ENCODE data around the gene PTCD3.

PTCD3 gene

GRCh38 chr2:86082756-86083155, 23.3 kb upstream of the PTCD3 start:
- no peak for DNase-seq

GRCh38 chr2:86087936-86088850, 17.8 kb upstream of the PTCD3 start:
- DNase-seq = no peak

GRCh38 chr2:86094229-86094628, 11.8 kb upstream of the PTCD3 start:
- DNase-seq = no peak

GRCh38 chr2:86097114-86097896, 8.7 kb upstream of the PTCD3 start:
- no peak for DNase-seq

- DNase-seq = no peak
These were observed 8.1 kb upstream of the PTCD3 start for GRCh38 chr2:86097913-86098312.

- no peak for DNase-seq
These were observed 3.9 kb upstream of the PTCD3 start for GRCh38 chr2:86102157-86102556.

- peak; percentile 87 to 89 for DNase-seq
These were observed 625 bp upstream of the PTCD3 start, which contains the start of gene POLR1A for GRCh38 chr2:86105252-86105968. POLR1A (minus strand) TSS chr2:86105886; CDS start chr2:86105776, 110 bp downstream.

GRCh38 chr2:86107031-86107430, 996 bp downstream of the PTCD3 start:
- no peak for DNase-seq

GRCh38 chr2:86118130-86118529, 12.1 kb downstream of the PTCD3 start:
- no peak for DNase-seq

- no peak for DNase-seq
These were observed 17.4 kb downstream of the PTCD3 start for GRCh38 chr2:86123328-86123925.

GRCh38 chr2:86124683-86125082, 18.6 kb downstream of the PTCD3 start:
- no peak for DNase-seq

- DNase-seq = no peak
These were observed 28.7 kb downstream of the PTCD3 start for GRCh38 chr2:86134709-86135108.

- DNase-seq = no peak
These were observed 29.6 kb downstream of the PTCD3 start for GRCh38 chr2:86135653-86136052.

- no peak for DNase-seq
These were observed 30.1 kb downstream of the PTCD3 start for GRCh38 chr2:86136141-86136540.

GRCh38 chr2:86138736-86139625, 32.9 kb downstream of the PTCD3 start:
- DNase-seq = no peak

- DNase-seq = no peak
These were observed 33.9 kb downstream of the PTCD3 start for GRCh38 chr2:86139981-86140380.

GRCh38 chr2:86140969-86141392, 34.9 kb downstream of the PTCD3 start:
- DNase-seq = no peak

GRCh38 chr2:86142436-86143257, 36.6 kb downstream of the PTCD3 start:
- DNase-seq = no peak

- DNase-seq = no peak
These were observed 37.3 kb downstream of the PTCD3 start for GRCh38 chr2:86143307-86143706.

- no peak for DNase-seq
These were observed 38.1 kb downstream of the PTCD3 start for GRCh38 chr2:86143926-86144685.
